ENCODE data around the gene JKAMP. TPM values are rescaled to one million over a fixed set of nuclear protein-coding genes. Genes with fewer than 3 reads are reported as not detected.

The JKAMP gene, protein sequence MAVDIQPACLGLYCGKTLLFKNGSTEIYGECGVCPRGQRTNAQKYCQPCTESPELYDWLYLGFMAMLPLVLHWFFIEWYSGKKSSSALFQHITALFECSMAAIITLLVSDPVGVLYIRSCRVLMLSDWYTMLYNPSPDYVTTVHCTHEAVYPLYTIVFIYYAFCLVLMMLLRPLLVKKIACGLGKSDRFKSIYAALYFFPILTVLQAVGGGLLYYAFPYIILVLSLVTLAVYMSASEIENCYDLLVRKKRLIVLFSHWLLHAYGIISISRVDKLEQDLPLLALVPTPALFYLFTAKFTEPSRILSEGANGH
- total RNA-seq: 87.9 and 100 TPM in 2 replicates

DNA sequence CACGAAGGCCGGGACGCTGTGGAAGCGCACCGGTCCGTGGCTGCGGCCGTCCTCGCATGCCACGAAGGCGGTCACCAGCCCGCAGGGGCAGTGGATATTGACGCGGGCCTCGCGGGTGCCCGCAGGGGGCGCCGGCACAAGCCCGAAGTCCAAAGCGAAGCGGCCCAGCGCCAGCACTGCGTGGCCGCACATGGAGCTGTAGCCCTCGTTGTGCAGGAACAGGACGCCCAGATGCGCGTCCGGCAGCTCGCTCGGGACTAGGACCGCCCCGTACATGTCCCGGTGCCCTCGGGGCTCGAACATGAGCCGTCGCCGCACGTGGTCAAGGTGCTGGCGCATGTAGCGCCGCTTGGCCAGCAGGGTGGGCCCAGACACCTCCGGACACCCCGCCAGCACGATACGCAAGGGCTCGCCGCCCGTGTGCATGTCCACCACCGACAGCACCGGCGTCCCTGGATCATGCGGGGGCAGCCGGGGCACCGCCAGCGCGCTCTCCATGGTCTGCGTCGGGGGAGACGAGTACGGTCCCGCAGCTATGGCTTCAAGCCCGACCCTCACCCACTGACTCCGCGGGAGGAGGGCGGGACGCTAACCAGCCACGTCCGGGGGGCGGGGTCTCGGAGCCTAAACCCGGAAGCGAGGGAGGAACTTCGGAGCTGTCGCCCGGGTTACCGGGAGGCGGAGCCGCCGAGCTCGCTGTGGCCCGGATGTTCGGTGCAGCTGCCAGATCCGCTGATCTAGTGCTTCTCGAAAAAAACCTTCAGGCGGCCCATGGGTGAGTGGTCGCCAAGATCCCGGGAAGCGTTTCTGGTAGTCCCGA is at the start of gene JKAMP, which contains the start of gene L3HYPDH:
TSS of gene JKAMP (plus strand) at position 699 of the 820 bp plus-strand sequence. CDS start at position 772, 73 bp downstream.
TSS of gene L3HYPDH (minus strand) at position 590 of the 820 bp plus-strand sequence. CDS start at position 498, 92 bp downstream.

DNA sequence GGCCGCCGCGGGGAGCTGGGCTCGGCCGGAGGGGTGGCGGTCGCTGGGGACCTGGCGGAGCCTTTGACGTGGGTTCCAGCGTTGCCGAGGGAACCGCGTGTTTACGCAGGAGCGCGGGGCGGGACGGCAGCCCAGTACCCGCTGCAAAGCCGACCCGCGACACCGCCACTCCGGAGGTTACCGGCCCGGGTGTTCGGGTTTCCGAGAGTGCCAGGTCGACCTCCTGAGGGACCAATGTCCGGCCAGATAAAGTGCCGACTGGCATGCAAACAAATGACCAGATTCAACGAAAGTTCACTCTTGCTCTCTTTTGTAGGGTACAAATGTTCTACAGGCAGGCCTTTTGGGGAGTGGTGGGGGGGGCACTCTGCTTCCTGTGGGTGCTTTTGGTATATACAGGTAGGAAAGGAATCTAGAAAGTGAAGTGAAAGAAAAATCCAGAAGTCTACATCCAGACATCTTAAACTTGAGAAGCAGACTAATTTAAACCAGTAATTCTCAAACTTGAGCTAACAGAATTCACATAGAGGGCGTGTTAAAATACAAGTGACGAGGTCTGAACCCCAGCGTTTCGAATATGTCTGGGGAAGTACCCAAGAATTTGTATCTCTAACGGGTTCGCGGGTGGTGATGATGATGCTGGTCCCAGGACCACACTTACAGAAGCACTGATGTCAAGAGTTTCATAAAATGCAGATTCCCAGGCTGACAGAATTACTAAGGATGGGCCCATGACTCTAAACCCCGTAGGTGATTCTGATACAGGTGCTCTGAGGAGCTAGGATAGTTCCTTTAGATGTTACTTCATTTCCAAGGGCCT is 18.8 kb upstream of the JKAMP start, which contains the start of gene GPR135:
TSS of gene GPR135 (minus strand) at position 65 of the 820 bp plus-strand sequence. CDS start 154 bp downstream, outside the sequence.

Other genes with a start within 250 kb of the JKAMP start
- gene GPR135, start 19.1 kb upstream of the JKAMP start, total RNA-seq: 2.0 and 2.4 TPM in 2 replicates
- 30.6 and 35.4 TPM in 2 replicates for gene L3HYPDH, start 109 bp upstream of the JKAMP start, total RNA-seq
- not detected in 2 replicates for gene CCDC175, start 92.3 kb downstream of the JKAMP start, total RNA-seq

Data from aortic smooth muscle cell (primary cell).